ENCODE results near the gene CHRNA7. TPM values are rescaled to one million over a fixed set of nuclear protein-coding genes. Genes with fewer than 3 reads are reported as not detected.

The CHRNA7 gene
- total RNA-seq, 4 donors from 2014 or later: 0.68 to 2.1 (median 1.5) TPM

DNA sequence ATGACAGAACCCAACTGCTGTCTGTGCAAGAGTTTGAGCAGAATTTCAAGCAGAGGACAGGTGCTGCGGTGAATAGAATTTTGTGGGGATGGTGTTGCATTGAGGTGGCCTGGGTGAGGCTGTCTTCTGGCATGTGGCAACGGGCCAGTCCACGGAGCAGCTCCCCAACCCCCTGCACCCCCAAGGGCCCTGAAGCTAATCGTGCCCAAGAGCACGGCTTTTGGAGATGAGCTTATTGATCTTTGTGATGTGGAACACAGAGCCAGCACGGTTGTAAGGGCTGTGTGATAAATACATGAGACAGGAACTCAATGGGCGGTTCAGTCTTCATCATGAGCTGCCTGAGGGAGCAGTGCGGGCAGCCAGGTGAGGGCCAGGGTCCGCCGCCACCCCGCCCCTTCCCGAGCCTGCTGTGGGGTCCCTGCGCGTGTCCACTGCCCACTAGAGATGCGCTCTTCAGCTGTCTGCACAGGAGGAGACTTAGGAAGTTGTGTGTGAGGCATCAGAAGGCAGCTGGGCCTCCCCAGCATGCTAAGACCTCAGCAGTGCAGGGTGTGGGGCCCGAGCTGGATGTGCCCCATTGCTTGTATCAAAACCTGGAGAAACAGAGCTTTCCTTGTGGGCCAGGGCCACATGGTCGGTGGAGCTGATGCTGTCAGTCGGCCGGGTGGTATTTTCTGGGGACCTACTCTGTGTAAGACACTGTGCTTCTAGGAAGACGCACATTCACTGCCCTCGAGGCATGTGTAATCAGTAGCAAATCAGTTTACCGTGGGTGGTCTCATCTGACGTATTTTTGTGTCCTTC is 90.5 kb downstream of the CHRNA7 start:
- WGBS, 2 donors: 83 to 87% methylated on average over 3 to 17 of the region's 23 CpGs
- Histone ChIP-seq H3K9me3 (no peaks in the 10 kb centered on the region), H3K4me3 (no peak overlapping the region), H3K4me1 (no peaks in the 10 kb centered on the region), H3K27me3 (no peaks in the 10 kb centered on the region), H3K36me3 (no peaks in the 10 kb centered on the region), H3K27ac (no peak overlapping the region)
- DNase-seq: no peak
- intact Hi-C loops (cut with DNase I): no loop called here
- no peak for TF ChIP-seq POLR2A (IDR thresholded peaks at IDR 0.05)
- TF ChIP-seq, protein P1, sequence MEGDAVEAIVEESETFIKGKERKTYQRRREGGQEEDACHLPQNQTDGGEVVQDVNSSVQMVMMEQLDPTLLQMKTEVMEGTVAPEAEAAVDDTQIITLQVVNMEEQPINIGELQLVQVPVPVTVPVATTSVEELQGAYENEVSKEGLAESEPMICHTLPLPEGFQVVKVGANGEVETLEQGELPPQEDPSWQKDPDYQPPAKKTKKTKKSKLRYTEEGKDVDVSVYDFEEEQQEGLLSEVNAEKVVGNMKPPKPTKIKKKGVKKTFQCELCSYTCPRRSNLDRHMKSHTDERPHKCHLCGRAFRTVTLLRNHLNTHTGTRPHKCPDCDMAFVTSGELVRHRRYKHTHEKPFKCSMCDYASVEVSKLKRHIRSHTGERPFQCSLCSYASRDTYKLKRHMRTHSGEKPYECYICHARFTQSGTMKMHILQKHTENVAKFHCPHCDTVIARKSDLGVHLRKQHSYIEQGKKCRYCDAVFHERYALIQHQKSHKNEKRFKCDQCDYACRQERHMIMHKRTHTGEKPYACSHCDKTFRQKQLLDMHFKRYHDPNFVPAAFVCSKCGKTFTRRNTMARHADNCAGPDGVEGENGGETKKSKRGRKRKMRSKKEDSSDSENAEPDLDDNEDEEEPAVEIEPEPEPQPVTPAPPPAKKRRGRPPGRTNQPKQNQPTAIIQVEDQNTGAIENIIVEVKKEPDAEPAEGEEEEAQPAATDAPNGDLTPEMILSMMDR (IDR thresholded peaks at IDR 0.05): no peak

DNA sequence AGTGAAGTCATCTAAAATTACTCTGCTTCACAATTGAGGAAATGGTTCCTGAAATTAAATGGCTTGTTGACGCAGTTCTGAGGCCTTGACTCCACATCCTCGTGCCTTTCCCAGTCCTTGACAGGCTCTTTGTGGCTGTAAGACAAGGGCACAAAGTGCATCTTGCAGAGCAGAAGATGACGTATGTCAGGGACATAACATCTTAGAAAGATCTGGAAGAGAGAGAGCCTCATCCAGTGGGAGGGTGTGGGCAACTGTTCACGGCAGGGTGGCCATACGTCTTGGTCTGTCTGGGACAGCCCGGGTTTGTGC is 91.0 kb downstream of the CHRNA7 start:
- no peaks in the 10 kb centered on the region for H3K4me1 ChIP-seq
- TF ChIP-seq, protein P1 (IDR thresholded peaks at IDR 0.05): no peak
- no peak for TF ChIP-seq POLR2A (IDR thresholded peaks at IDR 0.05)
- DNase-seq: no peak
- H3K36me3 ChIP-seq: no peaks in the 10 kb centered on the region
- no peak overlapping the region for H3K27ac ChIP-seq
- no peaks in the 10 kb centered on the region for H3K9me3 ChIP-seq
- H3K4me3 ChIP-seq: no peak overlapping the region
- intact Hi-C loops (cut with DNase I): no loop called here
- no peaks in the 10 kb centered on the region for H3K27me3 ChIP-seq
- 69 to 84% methylated on average over 6 of the region's 6 CpGs for WGBS, 2 donors

DNA sequence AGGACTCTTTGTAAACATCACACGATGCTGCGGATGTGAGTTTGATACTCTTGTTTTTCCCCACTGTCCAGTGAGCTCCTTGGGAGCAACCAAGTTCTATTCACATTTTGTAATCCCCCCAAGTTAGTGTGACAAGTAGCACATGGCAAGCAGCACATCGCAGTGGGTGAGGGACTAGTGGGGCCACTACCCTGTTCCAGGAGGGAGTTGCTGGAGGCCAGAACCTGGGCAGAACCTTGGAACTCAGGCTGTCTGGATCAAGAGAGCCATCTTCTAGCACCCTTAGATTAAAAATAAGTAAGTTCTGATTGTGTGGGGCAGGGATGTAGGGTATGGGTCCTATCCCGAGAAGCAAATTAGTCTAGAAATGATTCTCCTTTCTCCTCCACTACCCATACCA is 91.7 kb downstream of the CHRNA7 start:
- Histone ChIP-seq H3K4me3 (no peak overlapping the region), H3K4me1 (no peaks in the 10 kb centered on the region), H3K27ac (no peak overlapping the region), H3K9me3 (no peaks in the 10 kb centered on the region), H3K27me3 (no peaks in the 10 kb centered on the region), H3K36me3 (no peaks in the 10 kb centered on the region)
- no peak for DNase-seq
- TF ChIP-seq, protein P1 (IDR thresholded peaks at IDR 0.05): no peak
- TF ChIP-seq POLR2A (IDR thresholded peaks at IDR 0.05): no peak
- intact Hi-C loops (cut with DNase I): no loop called here
- 83 to 87% methylated on average over 3 to 4 of the region's 4 CpGs for WGBS, 2 donors

DNA sequence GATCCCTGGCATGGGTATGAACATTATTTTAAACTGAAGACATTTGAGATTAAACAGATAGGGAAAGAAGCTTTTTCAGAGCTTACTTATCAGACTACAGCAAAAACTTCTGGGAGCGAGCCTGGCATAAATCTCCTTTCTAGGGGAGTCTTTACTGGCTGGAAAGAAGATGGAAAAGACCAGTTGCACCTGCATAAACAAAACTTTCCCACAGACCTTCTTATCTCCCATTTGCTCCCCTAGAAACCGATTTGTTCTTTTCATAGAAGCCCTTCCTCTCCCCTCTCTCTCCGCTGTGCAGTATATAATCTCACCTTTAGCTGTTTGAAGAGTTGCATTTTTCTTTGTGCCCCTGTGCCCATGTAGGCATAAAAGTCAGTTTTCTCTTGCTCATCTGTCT is 93.2 kb downstream of the CHRNA7 start:
- no peaks in the 10 kb centered on the region for H3K4me1 ChIP-seq
- H3K27ac ChIP-seq: no peak overlapping the region
- H3K27me3 ChIP-seq: no peaks in the 10 kb centered on the region
- no peaks in the 10 kb centered on the region for H3K9me3 ChIP-seq
- TF ChIP-seq POLR2A (IDR thresholded peaks at IDR 0.05): no peak
- TF ChIP-seq, protein P1 (IDR thresholded peaks at IDR 0.05): no peak
- no peak for DNase-seq
- WGBS, 2 donors: 62 to 68% methylated on average over 3 of the region's 3 CpGs
- H3K36me3 ChIP-seq: no peaks in the 10 kb centered on the region
- no peak overlapping the region for H3K4me3 ChIP-seq
- intact Hi-C loops (cut with DNase I): no loop called here

DNA sequence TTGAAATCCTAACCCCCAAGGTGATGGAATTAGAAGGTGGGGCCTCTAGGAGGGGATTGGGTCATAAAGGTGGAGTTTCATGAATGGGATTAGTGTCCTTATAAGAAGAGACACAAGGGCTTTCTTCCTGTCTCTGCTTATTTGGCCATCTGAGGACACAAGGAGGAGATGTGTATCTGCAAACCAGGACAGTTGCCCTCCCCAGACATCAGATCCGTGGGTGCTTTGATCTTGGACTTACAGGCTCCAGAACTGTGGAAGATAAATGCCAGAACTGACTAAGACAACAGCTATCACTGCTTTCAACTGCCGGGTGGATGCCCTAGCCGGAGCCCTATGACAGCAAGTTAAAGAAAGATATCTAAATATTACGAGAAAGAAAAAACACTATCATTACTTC is 94.4 kb downstream of the CHRNA7 start:
- WGBS, 2 donors: 61 to 80% methylated on average over 4 of the region's 4 CpGs
- DNase-seq: no peak
- intact Hi-C loops (cut with DNase I): no loop called here

More for the DNA sequence above, 94.4 kb downstream of the CHRNA7 start:
- no peak for TF ChIP-seq POLR2A (IDR thresholded peaks at IDR 0.05)
- TF ChIP-seq, protein P1 (IDR thresholded peaks at IDR 0.05): no peak
- no peak overlapping the region for H3K4me3 ChIP-seq
- H3K36me3 ChIP-seq: no peaks in the 10 kb centered on the region
- no peaks in the 10 kb centered on the region for H3K9me3 ChIP-seq
- H3K4me1 ChIP-seq: no peaks in the 10 kb centered on the region
- H3K27ac ChIP-seq: no peak overlapping the region
- no peaks in the 10 kb centered on the region for H3K27me3 ChIP-seq

Measured in esophagus squamous epithelium (tissue), 5 donors.